ENCODE measurements around the gene FXYD3.

FXYD3 gene

GRCh38 chr19:35118268-35119020 lies 2.8 kb downstream of the FXYD3 start:
- no peaks in the 10 kb centered on the region for H3K36me3 ChIP-seq (replicated peaks)
- in situ Hi-C loops (cut with MboI; ENCODE audit: low sequenced_read_pairs), result no loop called here
- H3K4me1 ChIP-seq, result peaks cover 3% of the 10 kb centered on the region; the same call in 1 of the 2 replicates
- no peak overlapping the region for H3K4me3 ChIP-seq
- no peak for DNase-seq (ENCODE audit: low spot score in 2 of 2)
- no peaks in the 10 kb centered on the region for H3K9me3 ChIP-seq
- peaks cover 7% of the 10 kb centered on the region for H3K27me3 ChIP-seq (ENCODE audit: low read depth)

- in situ Hi-C loops (cut with MboI; ENCODE audit: low sequenced_read_pairs), result no loop called here
- Histone ChIP-seq H3K27me3 (ENCODE audit: low read depth) (peaks cover 7% of the 10 kb centered on the region), H3K4me1 (peaks cover 3% of the 10 kb centered on the region; the same call in 1 of the 2 replicates)
Measured at GRCh38 chr19:35119091-35119490, 3.5 kb downstream of the FXYD3 start.

GRCh38 chr19:35119578-35120155 lies 4.0 kb downstream of the FXYD3 start:
- H3K4me3 ChIP-seq, result no peak overlapping the region
- no peaks in the 10 kb centered on the region for H3K36me3 ChIP-seq (replicated peaks)
- in situ Hi-C loops (cut with MboI; ENCODE audit: low sequenced_read_pairs), result no loop called here
- no peak for DNase-seq (ENCODE audit: low spot score in 2 of 2)
- peaks cover 3% of the 10 kb centered on the region; the same call in 1 of the 2 replicates for H3K4me1 ChIP-seq
- H3K9me3 ChIP-seq, result no peaks in the 10 kb centered on the region
- peaks cover 7% of the 10 kb centered on the region for H3K27me3 ChIP-seq (ENCODE audit: low read depth)

More at GRCh38 chr19:35119091-35119490, 3.5 kb downstream of the FXYD3 start:
- no peaks in the 10 kb centered on the region for H3K36me3 ChIP-seq (replicated peaks)
- no peak overlapping the region for H3K4me3 ChIP-seq
- DNase-seq (ENCODE audit: low spot score in 2 of 2), result no peak
- no peaks in the 10 kb centered on the region for H3K9me3 ChIP-seq

- no peak for DNase-seq (ENCODE audit: low spot score in 2 of 2)
- no peaks in the 10 kb centered on the region; the same call in 1 of the 2 replicates for H3K4me1 ChIP-seq
- in situ Hi-C loops (cut with MboI; ENCODE audit: low sequenced_read_pairs), result no loop called here
- no peaks in the 10 kb centered on the region for H3K9me3 ChIP-seq
- H3K27me3 ChIP-seq (ENCODE audit: low read depth), result peaks cover 6% of the 10 kb centered on the region
- no peaks in the 10 kb centered on the region for H3K36me3 ChIP-seq (replicated peaks)
- no peak overlapping the region for H3K4me3 ChIP-seq
Measured at GRCh38 chr19:35120492-35120891, 4.9 kb downstream of the FXYD3 start.

- Histone ChIP-seq H3K4me3 (no peak overlapping the region), H3K27me3 (ENCODE audit: low read depth) (peaks cover 2% of the 10 kb centered on the region; the same call in 1 of the 2 replicates), H3K9me3 (no peaks in the 10 kb centered on the region), H3K36me3 (replicated peaks) (no peaks in the 10 kb centered on the region), H3K4me1 (no peaks in the 10 kb centered on the region; the same call in 1 of the 2 replicates)
- in situ Hi-C loops (cut with MboI; ENCODE audit: low sequenced_read_pairs), result no loop called here
- no peak for DNase-seq (ENCODE audit: low spot score in 2 of 2)
Measured at GRCh38 chr19:35120898-35121297, 5.3 kb downstream of the FXYD3 start.

- Histone ChIP-seq H3K9me3 (no peaks in the 10 kb centered on the region), H3K27me3 (ENCODE audit: low read depth) (no peaks in the 10 kb centered on the region), H3K4me1 (no peaks in the 10 kb centered on the region; the same call in 1 of the 2 replicates), H3K4me3 (no peak overlapping the region), H3K36me3 (replicated peaks) (no peaks in the 10 kb centered on the region)
- in situ Hi-C loops (cut with MboI; ENCODE audit: low sequenced_read_pairs), result no loop called here
- no peak for DNase-seq (ENCODE audit: low spot score in 2 of 2)
Measured at GRCh38 chr19:35122687-35123551, 7.3 kb downstream of the FXYD3 start.

DNA sequence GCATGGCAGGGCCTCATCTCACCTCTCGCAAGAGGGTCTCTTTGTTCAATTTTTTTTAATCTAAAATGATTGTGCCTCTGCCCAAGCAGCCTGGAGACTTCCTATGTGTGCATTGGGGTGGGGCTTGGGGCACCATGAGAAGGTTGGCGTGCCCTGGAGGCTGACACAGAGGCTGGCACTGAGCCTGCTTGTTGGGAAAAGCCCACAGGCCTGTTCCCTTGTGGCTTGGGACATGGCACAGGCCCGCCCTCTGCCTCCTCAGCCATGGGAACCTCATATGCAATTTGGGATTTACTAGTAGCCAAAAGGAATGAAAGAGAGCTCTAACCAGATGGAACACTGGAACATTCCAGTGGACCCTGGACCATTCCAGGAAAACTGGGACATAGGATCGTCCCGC lies 8.0 kb downstream of the FXYD3 start:
- Histone ChIP-seq H3K4me3 (no peak overlapping the region), H3K9me3 (no peaks in the 10 kb centered on the region), H3K27me3 (ENCODE audit: low read depth) (no peaks in the 10 kb centered on the region), H3K4me1 (no peaks in the 10 kb centered on the region; the same call in 1 of the 2 replicates), H3K36me3 (replicated peaks) (no peaks in the 10 kb centered on the region)
- no peak for DNase-seq (ENCODE audit: low spot score in 2 of 2)
- in situ Hi-C loops (cut with MboI; ENCODE audit: low sequenced_read_pairs), result no loop called here

DNA sequence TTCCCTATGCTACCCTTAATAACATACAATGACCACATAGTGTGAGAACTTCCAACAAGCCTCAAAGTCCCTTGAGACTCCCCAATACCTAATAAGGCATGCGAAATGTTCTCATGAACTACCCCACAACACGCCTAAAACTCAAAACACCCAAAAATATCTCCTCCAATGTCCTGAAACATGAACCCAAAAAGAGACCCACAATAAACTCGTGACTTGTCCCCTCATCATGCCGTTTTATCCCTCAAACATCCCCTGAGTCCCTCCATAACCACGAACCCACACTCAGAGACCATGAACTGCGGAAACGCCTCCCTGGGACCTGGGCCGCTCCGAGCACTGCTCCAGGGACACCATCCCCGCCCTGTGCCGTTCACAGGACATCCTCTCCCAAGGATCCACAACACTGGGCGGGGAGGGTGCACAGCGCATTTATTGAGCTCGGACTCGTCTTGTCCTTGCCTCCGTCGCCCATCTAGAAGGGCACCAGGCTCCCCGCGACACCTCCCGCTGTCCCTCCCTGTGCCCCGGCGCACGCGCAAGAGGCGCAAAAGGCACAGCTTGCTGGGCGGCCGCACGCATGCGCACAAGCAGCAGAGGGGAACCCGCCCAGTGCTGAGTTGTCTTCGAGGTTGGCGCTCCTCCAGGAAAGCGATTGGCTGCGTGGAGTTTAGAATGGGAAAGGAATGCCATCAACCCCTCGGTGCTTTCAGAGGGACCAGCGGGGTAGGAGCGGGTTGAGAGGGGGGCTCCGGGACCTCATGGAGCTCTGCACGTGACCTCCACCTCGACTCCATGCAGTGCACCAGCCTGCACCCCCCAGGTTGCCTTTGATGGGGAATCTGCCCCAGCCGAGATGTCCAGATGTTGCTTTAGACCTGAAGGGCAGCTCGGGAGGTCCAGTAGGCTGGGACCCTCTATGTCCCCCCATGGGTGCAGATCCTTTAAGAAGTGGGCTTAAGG lies 8.8 kb downstream of the FXYD3 start:
- no peak overlapping the region for H3K4me3 ChIP-seq
- no peaks in the 10 kb centered on the region; the same call in 1 of the 2 replicates for H3K4me1 ChIP-seq
- H3K36me3 ChIP-seq (replicated peaks), result no peaks in the 10 kb centered on the region
- H3K9me3 ChIP-seq, result no peaks in the 10 kb centered on the region
- no peak for DNase-seq (ENCODE audit: low spot score in 2 of 2)
- H3K27me3 ChIP-seq (ENCODE audit: low read depth), result no peaks in the 10 kb centered on the region
- in situ Hi-C loops (cut with MboI; ENCODE audit: low sequenced_read_pairs), result no loop called here

GRCh38 chr19:35125270-35125717 lies 9.7 kb downstream of the FXYD3 start:
- in situ Hi-C loops (cut with MboI; ENCODE audit: low sequenced_read_pairs), result no loop called here
- H3K4me1 ChIP-seq, result no peaks in the 10 kb centered on the region; the same call in 1 of the 2 replicates
- no peaks in the 10 kb centered on the region for H3K36me3 ChIP-seq (replicated peaks)
- H3K27me3 ChIP-seq (ENCODE audit: low read depth), result no peaks in the 10 kb centered on the region
- H3K4me3 ChIP-seq, result no peak overlapping the region
- no peaks in the 10 kb centered on the region for H3K9me3 ChIP-seq
- DNase-seq (ENCODE audit: low spot score in 2 of 2), result no peak

GRCh38 chr19:35125749-35126623 lies 10.4 kb downstream of the FXYD3 start:
- Histone ChIP-seq H3K27me3 (ENCODE audit: low read depth) (no peaks in the 10 kb centered on the region), H3K4me3 (no peak overlapping the region), H3K4me1 (no peaks in the 10 kb centered on the region; the same call in 1 of the 2 replicates), H3K36me3 (replicated peaks) (no peaks in the 10 kb centered on the region), H3K9me3 (no peaks in the 10 kb centered on the region)
- DNase-seq (ENCODE audit: low spot score in 2 of 2), result no peak
- in situ Hi-C loops (cut with MboI; ENCODE audit: low sequenced_read_pairs), result no loop called here

GRCh38 chr19:35126624-35126959 lies 11.0 kb downstream of the FXYD3 start:
- Histone ChIP-seq H3K27me3 (ENCODE audit: low read depth) (no peaks in the 10 kb centered on the region), H3K4me3 (no peak overlapping the region), H3K36me3 (replicated peaks) (no peaks in the 10 kb centered on the region), H3K9me3 (no peaks in the 10 kb centered on the region), H3K4me1 (no peaks in the 10 kb centered on the region; the same call in 1 of the 2 replicates)
- DNase-seq (ENCODE audit: low spot score in 2 of 2), result no peak
- in situ Hi-C loops (cut with MboI; ENCODE audit: low sequenced_read_pairs), result no loop called here

DNA sequence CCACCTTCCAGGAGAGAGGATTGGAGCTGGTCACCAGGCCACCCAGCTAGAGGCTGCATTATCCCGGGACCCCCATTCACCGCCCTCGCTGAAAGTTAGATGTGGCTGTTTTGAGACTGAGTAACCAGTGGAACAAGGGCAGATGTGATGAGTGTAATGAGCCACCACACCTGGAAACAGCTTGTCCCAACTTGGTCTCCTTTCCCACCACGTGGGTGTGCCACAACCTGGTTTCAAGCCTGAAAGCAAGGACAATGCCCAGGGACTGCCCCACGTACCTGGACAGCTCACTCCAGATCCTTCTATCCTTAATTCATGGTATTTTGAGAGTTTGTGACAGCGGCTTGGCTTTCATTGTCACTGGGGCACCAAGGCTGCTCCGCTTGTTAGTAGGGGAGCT lies 12.2 kb downstream of the FXYD3 start:
- H3K27me3 ChIP-seq (ENCODE audit: low read depth), result no peaks in the 10 kb centered on the region
- no peaks in the 10 kb centered on the region for H3K36me3 ChIP-seq (replicated peaks)
- no peak for DNase-seq (ENCODE audit: low spot score in 2 of 2)
- in situ Hi-C loops (cut with MboI; ENCODE audit: low sequenced_read_pairs), result no loop called here
- H3K4me3 ChIP-seq, result no peak overlapping the region
- no peaks in the 10 kb centered on the region; the same call in 1 of the 2 replicates for H3K4me1 ChIP-seq
- H3K9me3 ChIP-seq, result no peaks in the 10 kb centered on the region

Measured in HAP-1 (cell line).